ENCODE measurements around the gene ACSL4.
"Not testable (repeated sequence)": the region's sequence is repeated elsewhere in the genome, so short reads cannot be mapped to it uniquely, and the experiment has no call there.

ACSL4 gene

GRCh38 chrX:109660435-109661143, 72.5 kb downstream of the ACSL4 start:
- no peak for DNase-seq

DNA sequence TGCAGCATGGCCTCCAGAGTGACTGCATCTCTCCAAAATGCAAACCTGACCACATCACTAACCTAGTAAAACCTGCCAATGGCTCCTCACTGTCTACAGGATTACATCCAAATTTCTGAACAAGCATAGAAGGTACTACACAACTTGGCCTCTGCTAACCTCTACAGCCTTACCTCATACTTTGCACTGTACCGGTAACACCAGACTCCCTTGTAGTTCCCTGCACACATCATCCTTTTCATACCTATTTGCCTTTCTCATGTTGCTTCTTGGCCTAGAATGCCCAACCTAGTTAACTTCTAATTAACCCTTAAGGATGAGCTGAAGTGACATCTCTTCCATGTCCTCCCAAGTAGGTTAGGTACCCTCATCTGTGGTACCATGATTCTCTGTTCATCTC, 74.7 kb downstream of the ACSL4 start:
- DNase-seq = no peak

DNA sequence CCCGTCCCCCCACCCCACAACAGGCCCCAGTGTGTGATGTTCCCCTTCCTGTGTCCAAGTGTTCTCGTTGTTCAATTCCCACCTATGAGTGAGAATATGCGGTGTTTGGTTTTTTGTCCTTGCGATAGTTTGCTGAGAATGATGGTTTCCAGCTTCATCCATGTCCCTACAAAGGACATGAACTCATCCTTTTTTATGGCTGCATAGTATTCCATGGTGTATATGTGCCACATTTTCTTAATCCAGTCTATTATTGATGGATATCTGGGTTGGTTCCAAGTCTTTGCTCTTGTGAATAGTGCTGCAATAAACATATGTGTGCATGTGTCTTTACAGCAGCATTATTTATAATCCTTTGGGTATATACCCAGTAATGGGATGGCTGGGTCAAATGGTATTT, 75.7 kb downstream of the ACSL4 start:
- DNase-seq = not testable (repeated sequence)

DNA sequence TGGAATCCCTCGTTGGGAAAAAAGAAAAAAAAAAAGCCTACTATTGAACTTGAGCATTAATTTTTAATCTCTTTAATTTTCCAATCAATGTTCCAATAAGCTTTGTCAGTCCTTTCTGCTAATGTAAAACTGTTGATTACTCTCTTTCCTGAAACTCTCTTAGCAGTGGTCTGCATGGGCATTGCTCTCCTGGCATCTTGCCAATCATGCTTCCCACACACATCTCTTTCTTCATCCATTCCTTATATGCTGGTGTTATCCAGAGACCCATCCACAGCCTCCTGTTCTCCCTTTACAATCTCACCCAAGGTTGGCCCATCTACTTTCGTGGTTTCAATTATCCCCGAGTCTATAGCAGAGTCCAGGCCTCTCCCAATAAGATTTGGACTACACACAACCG, 76.3 kb downstream of the ACSL4 start:
- DNase-seq = no peak

- DNase-seq = no peak
These were observed 77.4 kb downstream of the ACSL4 start for GRCh38 chrX:109655502-109656201.

DNA sequence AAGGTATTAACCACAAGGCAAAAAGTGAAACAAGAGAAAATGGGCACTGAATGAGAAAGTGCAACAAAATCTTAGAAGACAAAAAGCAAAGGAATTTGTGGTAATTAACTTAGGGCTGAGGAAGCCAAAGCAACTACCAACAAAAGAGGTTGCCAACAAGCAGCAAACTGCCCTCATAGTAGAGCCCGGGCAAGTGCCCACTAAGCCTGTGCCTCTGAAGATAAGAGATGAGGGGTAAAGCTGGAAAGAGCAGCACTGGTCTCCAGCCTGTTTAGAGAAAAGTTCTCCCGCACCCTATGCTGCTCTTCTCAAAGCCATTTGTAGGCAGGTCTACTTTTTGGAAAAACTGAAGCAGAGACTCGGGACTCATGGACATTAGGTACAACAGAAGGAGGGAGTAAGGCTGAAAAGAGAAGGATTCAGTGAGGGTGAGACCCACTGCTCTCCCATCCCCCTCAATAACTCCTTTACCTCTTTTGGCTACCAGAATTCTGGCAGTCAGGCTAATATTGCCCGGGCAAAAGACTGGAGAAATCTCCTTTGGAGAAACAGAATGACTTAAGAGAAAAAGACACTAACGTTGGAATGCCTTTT, 78.4 kb downstream of the ACSL4 start:
- no peak for DNase-seq

GRCh38 chrX:109644671-109645070, 88.4 kb downstream of the ACSL4 start:
- not testable (repeated sequence) for DNase-seq

DNA sequence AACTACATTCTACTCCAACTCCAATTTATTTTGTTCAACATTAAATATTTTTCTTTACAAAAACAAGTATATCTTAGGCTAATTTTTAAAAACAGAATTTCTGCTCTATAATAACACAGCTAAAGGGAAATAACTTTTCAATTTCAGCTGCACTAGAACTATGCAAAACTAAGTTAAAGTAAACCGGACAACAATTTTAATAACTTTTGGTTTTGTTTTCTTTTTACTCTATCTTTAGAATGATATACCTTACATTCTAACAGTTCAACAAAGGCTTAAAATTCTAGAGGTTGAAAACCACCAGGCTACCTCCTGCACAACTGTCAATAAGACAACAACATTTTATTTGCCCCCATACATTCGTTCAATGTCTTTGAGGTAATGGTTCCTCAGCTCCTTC, 89.4 kb downstream of the ACSL4 start:
- DNase-seq = no peak

DNA sequence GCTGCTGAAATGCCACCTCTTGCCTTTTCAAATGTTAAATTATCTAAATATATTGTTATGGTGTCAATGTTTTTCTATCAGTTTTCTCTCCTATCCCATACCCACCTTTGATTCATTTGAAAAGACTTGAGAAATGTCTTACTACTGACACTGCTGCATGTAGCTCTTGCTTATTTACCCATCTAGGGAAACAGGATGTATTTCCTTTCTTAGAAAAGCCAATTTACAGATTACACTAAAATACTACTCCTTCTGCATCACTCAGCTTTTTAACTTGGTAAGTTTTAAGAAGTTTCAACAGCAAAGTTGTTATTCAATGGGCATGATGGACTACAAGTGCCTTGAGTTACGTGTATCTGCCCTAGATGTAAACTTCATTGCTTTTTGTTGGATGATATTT, 94.9 kb downstream of the ACSL4 start:
- DNase-seq = no peak

- not testable (repeated sequence) for DNase-seq
These were observed 95.6 kb downstream of the ACSL4 start for GRCh38 chrX:109637477-109637876.

DNA sequence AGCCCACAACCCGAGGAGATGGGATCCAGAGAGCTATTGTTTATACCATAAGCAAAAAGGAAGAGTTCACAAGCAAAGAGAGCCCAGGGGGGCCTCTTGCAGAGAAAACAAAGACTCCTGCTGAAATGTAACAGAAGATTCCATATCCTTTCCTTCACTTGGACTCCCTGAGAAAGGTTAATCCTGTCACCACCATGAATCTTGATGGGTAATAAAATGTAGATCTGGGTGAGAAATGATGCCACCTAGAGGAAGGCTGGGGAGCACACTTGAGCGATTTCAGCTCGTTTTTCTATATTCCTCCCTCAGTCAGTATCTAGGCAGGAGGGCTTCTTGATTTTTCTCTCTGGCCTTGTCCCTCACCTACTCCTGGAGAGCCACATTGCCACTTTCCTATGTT, 97.9 kb downstream of the ACSL4 start:
- DNase-seq = no peak

GRCh38 chrX:109632906-109633504, 100.1 kb downstream of the ACSL4 start:
- no peak for DNase-seq

DNA sequence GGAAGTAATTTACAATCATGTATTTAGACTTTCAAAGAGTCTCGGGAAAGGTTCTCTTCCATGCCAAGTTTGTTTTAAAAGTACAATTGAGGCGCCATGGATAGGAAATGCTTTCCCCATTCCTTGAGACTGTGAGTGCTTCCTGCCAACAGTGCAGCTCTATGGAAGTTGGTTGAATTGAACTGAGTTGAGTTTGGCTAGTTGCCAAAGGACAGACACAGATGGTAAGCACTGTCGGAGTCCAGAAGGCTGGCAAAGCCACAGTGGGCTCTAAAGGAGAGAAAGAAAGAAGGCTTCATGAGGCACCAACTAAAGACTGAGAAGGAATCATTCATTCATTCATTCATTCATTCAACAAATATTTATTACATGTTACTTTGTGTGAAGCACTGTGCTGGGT, 103.7 kb downstream of the ACSL4 start:
- DNase-seq = no peak

DNA sequence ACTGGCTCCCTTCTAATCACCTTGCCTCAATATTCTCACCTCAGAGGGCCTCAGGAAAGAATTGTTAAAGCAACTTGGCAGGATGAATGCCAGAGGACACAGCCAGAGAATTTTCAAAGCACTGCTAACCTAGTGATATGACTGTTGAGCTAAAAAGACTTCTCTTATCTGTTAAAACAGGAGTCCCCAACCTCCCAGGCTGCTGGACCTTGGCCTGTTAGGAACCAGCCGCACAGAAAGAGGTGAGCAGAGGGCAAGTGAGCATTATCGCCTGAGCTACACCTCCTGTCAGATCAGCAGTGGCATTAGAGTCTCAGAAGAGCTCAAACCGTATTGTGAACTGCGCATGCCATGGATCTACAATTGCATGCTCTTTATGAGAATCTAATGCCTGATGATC, 106.4 kb downstream of the ACSL4 start:
- DNase-seq = no peak

DNA sequence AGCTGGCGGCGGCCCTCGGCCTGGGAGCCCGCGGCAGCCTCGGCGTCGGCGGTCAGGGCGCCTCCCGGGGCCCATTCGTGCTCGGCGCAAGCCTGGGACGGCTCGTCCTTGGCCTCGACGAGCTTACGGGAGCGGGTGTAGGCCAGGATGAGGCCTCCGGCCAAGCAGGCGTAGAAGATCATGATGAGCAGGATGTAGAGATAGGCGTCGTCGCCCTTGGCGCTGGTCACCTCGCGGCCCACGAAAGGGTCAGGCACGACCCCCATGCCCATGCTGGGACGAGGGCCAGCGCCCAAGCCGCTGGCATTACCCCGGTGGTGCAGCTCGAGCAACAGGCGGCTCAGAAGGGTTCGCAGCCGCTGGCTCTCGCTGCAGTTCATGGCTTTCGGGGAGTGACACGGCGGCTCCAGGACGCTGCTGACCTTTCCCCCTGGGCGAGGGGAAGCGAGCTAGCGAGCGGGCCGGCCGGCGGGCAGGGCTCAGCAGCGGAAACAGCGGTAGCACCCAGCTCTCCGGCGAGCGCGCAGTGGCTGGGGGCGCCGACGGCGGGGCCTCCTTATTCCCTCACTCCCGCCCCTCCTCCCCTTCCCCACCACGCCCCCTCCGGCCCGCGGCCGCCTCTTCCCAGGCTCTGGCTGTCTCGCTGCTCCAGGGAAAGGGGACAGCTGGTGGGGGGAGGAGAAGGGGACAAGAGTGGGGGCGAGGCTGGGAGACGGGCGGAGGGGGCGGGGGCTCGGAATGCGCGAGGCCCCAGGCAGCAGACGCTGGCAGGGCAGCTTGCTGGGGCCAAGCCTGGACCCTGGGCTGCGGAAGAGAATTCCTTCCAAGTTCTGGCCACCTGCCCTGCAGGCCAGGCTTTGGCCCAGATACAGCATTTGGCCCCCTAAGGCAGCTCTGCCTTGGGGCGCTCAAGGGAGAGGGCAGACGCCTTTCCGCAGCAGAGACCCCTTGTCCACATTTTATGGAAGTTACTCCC, 108.1 kb downstream of the ACSL4 start, which contains the start of gene KCNE5:
Gene KCNE5, minus strand, starts transcription at position 532 of the 976 bp plus-strand sequence. Its CDS starts 152 bp downstream, at position 380.
- no peak for DNase-seq

- no peak for DNase-seq
These were observed 109.1 kb downstream of the ACSL4 start for GRCh38 chrX:109623997-109624396.

- DNase-seq = no peak
These were observed 110.8 kb downstream of the ACSL4 start for GRCh38 chrX:109622270-109622669.

GRCh38 chrX:109619771-109620170, 113.3 kb downstream of the ACSL4 start:
- no peak for DNase-seq

- no peak for DNase-seq
These were observed 118.1 kb downstream of the ACSL4 start for GRCh38 chrX:109614951-109615350.

GRCh38 chrX:109601486-109601885, 131.6 kb downstream of the ACSL4 start:
- DNase-seq = no peak

- no peak for DNase-seq
These were observed 132.8 kb downstream of the ACSL4 start for GRCh38 chrX:109600237-109600651.

GRCh38 chrX:109596015-109596414, 137.0 kb downstream of the ACSL4 start:
- DNase-seq = no peak

All from NCI-H1930 (cell line).